Adipocyte (in vitro differentiated cells): ENCODE results near the gene ADCY2.

Source experiments
- DNase-seq: peaks from one replicate; pipeline ENCODE4 v3.0.0-alpha.2; 2015; ENCODE audit warnings: low read depth
- H3K27me3 ChIP-seq: replicated peaks from 2 replicates; pipeline ENCODE4 v1.7.0; 2013; ENCODE audit warnings: mild to moderate bottlenecking, low read length, moderate library complexity; ENCODE audit not compliant: control insufficient read depth, insufficient read depth
- H3K36me3 ChIP-seq: 2 replicates; pipeline ENCODE4 v1.7.0; 2013; ENCODE audit warnings: low read length, mild to moderate bottlenecking, moderate library complexity; ENCODE audit not compliant: control insufficient read depth, insufficient read depth, severe bottlenecking
- H3K4me1 ChIP-seq: 2 replicates; pipeline ENCODE4 v1.7.0; 2013; ENCODE audit warnings: mild to moderate bottlenecking, low read length, moderate library complexity; ENCODE audit not compliant: control insufficient read depth, insufficient read depth
- H3K4me3 ChIP-seq: 2 replicates; pipeline ENCODE4 v1.7.0; 2013; ENCODE audit warnings: mild to moderate bottlenecking, low read length, moderate library complexity
- H3K9ac ChIP-seq: 2 replicates; pipeline ENCODE4 v1.7.0; 2013; ENCODE audit warnings: mild to moderate bottlenecking, low read length, moderate library complexity
- H3K9me3 ChIP-seq: 2 replicates; pipeline ENCODE4 v1.7.0; 2013; ENCODE audit warnings: mild to moderate bottlenecking, low read length, moderate library complexity; ENCODE audit not compliant: control insufficient read depth

Gene ADCY2

GRCh38 chr5:7377761-7378160 lies 18.2 kb upstream of the ADCY2 start:
- no peak for DNase-seq
- no peak overlapping the region for H3K9ac ChIP-seq
- H3K9me3 ChIP-seq, result no peaks in the 10 kb centered on the region
- no peaks in the 10 kb centered on the region for H3K4me1 ChIP-seq
- no peaks in the 10 kb centered on the region for H3K36me3 ChIP-seq
- H3K4me3 ChIP-seq, result no peak overlapping the region
- no peaks in the 10 kb centered on the region for H3K27me3 ChIP-seq

GRCh38 chr5:7382588-7382987 lies 13.3 kb upstream of the ADCY2 start:
- H3K4me3 ChIP-seq, result no peak overlapping the region
- no peaks in the 10 kb centered on the region for H3K36me3 ChIP-seq
- H3K9ac ChIP-seq, result no peak overlapping the region
- peaks cover 6% of the 10 kb centered on the region for H3K27me3 ChIP-seq
- no peaks in the 10 kb centered on the region for H3K4me1 ChIP-seq
- DNase-seq, result no peak
- no peaks in the 10 kb centered on the region for H3K9me3 ChIP-seq

- no peaks in the 10 kb centered on the region for H3K9me3 ChIP-seq
- H3K9ac ChIP-seq, result no peak overlapping the region
- H3K27me3 ChIP-seq, result peaks cover 6% of the 10 kb centered on the region
- no peak overlapping the region for H3K4me3 ChIP-seq
- no peak for DNase-seq
- no peaks in the 10 kb centered on the region for H3K4me1 ChIP-seq
- no peaks in the 10 kb centered on the region for H3K36me3 ChIP-seq
These were observed 10.3 kb upstream of the ADCY2 start for GRCh38 chr5:7385681-7386080.

- no peaks in the 10 kb centered on the region for H3K36me3 ChIP-seq
- peaks cover 3% of the 10 kb centered on the region for H3K27me3 ChIP-seq
- no peak overlapping the region for H3K4me3 ChIP-seq
- no peaks in the 10 kb centered on the region for H3K9me3 ChIP-seq
- no peak overlapping the region for H3K9ac ChIP-seq
- no peaks in the 10 kb centered on the region for H3K4me1 ChIP-seq
- DNase-seq, result no peak
These were observed 7.4 kb upstream of the ADCY2 start for GRCh38 chr5:7388553-7388952.

- DNase-seq, result no peak
- Histone ChIP-seq H3K9me3 (no peaks in the 10 kb centered on the region), H3K4me3 (no peak overlapping the region), H3K9ac (no peak overlapping the region), H3K36me3 (no peaks in the 10 kb centered on the region), H3K4me1 (no peaks in the 10 kb centered on the region), H3K27me3 (peaks cover 16% of the 10 kb centered on the region)
These were observed 4.7 kb upstream of the ADCY2 start for GRCh38 chr5:7391215-7391614.

GRCh38 chr5:7391814-7392692 lies 3.9 kb upstream of the ADCY2 start:
- Histone ChIP-seq H3K36me3 (no peaks in the 10 kb centered on the region), H3K9ac (no peak overlapping the region), H3K27me3 (peaks cover 12% of the 10 kb centered on the region), H3K9me3 (no peaks in the 10 kb centered on the region), H3K4me3 (no peak overlapping the region), H3K4me1 (peaks cover 4% of the 10 kb centered on the region)
- DNase-seq, result peak; percentile 60

- Histone ChIP-seq H3K36me3 (no peaks in the 10 kb centered on the region), H3K9me3 (no peaks in the 10 kb centered on the region), H3K4me1 (peaks cover 4% of the 10 kb centered on the region), H3K9ac (no peak overlapping the region), H3K4me3 (no peak overlapping the region), H3K27me3 (peaks cover 14% of the 10 kb centered on the region)
- no peak for DNase-seq
These were observed 3.3 kb upstream of the ADCY2 start for GRCh38 chr5:7392693-7393024.

GRCh38 chr5:7393921-7394799 lies 1.8 kb upstream of the ADCY2 start:
- no peaks in the 10 kb centered on the region for H3K9me3 ChIP-seq
- DNase-seq, result no peak
- peaks cover 4% of the 10 kb centered on the region for H3K4me1 ChIP-seq
- no peaks in the 10 kb centered on the region for H3K36me3 ChIP-seq
- H3K4me3 ChIP-seq, result no peak overlapping the region
- peaks cover 27% of the 10 kb centered on the region for H3K27me3 ChIP-seq
- no peak overlapping the region for H3K9ac ChIP-seq

- Histone ChIP-seq H3K4me3 (no peak overlapping the region), H3K36me3 (no peaks in the 10 kb centered on the region)
These were observed 978 bp upstream of the ADCY2 start for GRCh38 chr5:7394889-7395431.

GRCh38 chr5:7395432-7395946 lies 449 bp upstream of the ADCY2 start:
- Histone ChIP-seq H3K27me3 (peaks cover 28% of the 10 kb centered on the region), H3K9me3 (no peaks in the 10 kb centered on the region), H3K4me3 (no peak overlapping the region), H3K4me1 (peaks cover 4% of the 10 kb centered on the region), H3K9ac (no peak overlapping the region), H3K36me3 (no peaks in the 10 kb centered on the region)
- DNase-seq, result no peak

More at GRCh38 chr5:7394889-7395431, 978 bp upstream of the ADCY2 start:
- DNase-seq, result no peak
- H3K9ac ChIP-seq, result no peak overlapping the region
- H3K9me3 ChIP-seq, result no peaks in the 10 kb centered on the region
- H3K27me3 ChIP-seq, result peaks cover 28% of the 10 kb centered on the region
- peaks cover 4% of the 10 kb centered on the region for H3K4me1 ChIP-seq
